ENCODE measurements around the gene SH2D7. TPM values are rescaled to one million over a fixed set of nuclear protein-coding genes. Genes with fewer than 3 reads are reported as not detected.

Gene SH2D7
- total and polyA plus RNA-seq, 2 donors (not counting 3 experiments of a cell fraction or from before 2014, with no cell fraction given) = not detected

GRCh38 chr15:78054518-78054917, 37.8 kb upstream of the SH2D7 start:
- Histone ChIP-seq H3K27ac (ENCODE audit: insufficient read depth, low read depth, low read length) (no peak overlapping the region), H3K4me1 (ENCODE audit: control insufficient read depth, extremely low read depth, insufficient read depth, low read length) (peaks cover 65% of the 10 kb centered on the region), H3K4me3 (replicated peaks in 1 of 3; ENCODE audit: insufficient read depth in 1 of 3, low read depth in 1 of 3, low read length in 3 of 3) (no peak overlapping the region), H3K9me3 (replicated peaks; ENCODE audit: control insufficient read depth, insufficient read depth, low read length) (no peaks in the 10 kb centered on the region), H3K36me3 (ENCODE audit: control insufficient read depth in 2 of 2, extremely low read depth in 1 of 2, insufficient read depth in 2 of 2, low read length in 2 of 2) (no peaks in the 10 kb centered on the region), H3K27me3 (ENCODE audit: control insufficient read depth in 2 of 2, insufficient read depth in 2 of 2, low read length in 2 of 2) (no peaks in the 10 kb centered on the region), H3K4me2 (ENCODE audit: insufficient read depth, low read length) (no peak overlapping the region), H4K20me1 (replicated peaks; ENCODE audit: control insufficient read depth, extremely low read depth, insufficient read depth, low read length) (no peaks in the 10 kb centered on the region), H3K9me1 (replicated peaks; ENCODE audit: control insufficient read depth, extremely low read depth, insufficient read depth, low read length) (no peaks in the 10 kb centered on the region), H3K79me2 (ENCODE audit: control insufficient read depth, insufficient read depth, low read length) (peaks cover 48% of the 10 kb centered on the region), H2AFZ (ENCODE audit: low read depth, low read length) (no peak overlapping the region), H3K9ac (replicated peaks; ENCODE audit: extremely low read depth, insufficient read depth, low read length) (no peak overlapping the region)
- TF ChIP-seq FOS (IDR thresholded peaks at IDR 0.05; ENCODE audit: borderline replicate concordance, insufficient read depth, low read length) (no peak), EZH2 (IDR thresholded peaks at IDR 0.05; ENCODE audit: borderline replicate concordance, low read depth, low read length, severe bottlenecking) (no peak), POLR2AphosphoS5 (IDR thresholded peaks at IDR 0.05; ENCODE audit: insufficient read depth, low read depth, low read length) (no peak), GATA2 (IDR thresholded peaks at IDR 0.05; ENCODE audit: insufficient read depth, insufficient read length, low read depth, low read length) (no peak), MYC (IDR thresholded peaks at IDR 0.05; ENCODE audit: low read depth, low read length) (no peak), JUN (IDR thresholded peaks at IDR 0.05; ENCODE audit: borderline replicate concordance, insufficient read depth, insufficient read length, low read depth) (no peak), POLR2A (IDR thresholded peaks at IDR 0.05; ENCODE audit: low read depth, low read length) (no peak)
- TF ChIP-seq, protein P1, sequence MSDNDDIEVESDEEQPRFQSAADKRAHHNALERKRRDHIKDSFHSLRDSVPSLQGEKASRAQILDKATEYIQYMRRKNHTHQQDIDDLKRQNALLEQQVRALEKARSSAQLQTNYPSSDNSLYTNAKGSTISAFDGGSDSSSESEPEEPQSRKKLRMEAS (IDR thresholded peaks at IDR 0.05; ENCODE audit: insufficient read depth, insufficient read length) = no peak
- TF ChIP-seq, protein P2, sequence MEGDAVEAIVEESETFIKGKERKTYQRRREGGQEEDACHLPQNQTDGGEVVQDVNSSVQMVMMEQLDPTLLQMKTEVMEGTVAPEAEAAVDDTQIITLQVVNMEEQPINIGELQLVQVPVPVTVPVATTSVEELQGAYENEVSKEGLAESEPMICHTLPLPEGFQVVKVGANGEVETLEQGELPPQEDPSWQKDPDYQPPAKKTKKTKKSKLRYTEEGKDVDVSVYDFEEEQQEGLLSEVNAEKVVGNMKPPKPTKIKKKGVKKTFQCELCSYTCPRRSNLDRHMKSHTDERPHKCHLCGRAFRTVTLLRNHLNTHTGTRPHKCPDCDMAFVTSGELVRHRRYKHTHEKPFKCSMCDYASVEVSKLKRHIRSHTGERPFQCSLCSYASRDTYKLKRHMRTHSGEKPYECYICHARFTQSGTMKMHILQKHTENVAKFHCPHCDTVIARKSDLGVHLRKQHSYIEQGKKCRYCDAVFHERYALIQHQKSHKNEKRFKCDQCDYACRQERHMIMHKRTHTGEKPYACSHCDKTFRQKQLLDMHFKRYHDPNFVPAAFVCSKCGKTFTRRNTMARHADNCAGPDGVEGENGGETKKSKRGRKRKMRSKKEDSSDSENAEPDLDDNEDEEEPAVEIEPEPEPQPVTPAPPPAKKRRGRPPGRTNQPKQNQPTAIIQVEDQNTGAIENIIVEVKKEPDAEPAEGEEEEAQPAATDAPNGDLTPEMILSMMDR (IDR thresholded peaks at IDR 0.05; ENCODE audit: extremely low read depth in 1 of 2, insufficient read depth in 1 of 2, low read depth in 1 of 2, low read length in 2 of 2) = no peak
- FAIRE-seq (no peak), DNase-seq (ENCODE audit: low read depth, low spot score) (no peak)
- dilution Hi-C loops (cut with MboI; ENCODE audit: extremely low pct_ligation_motif_present, low sequenced_read_pairs) = no loop called here
- BruUV-seq (replicated peaks) = no TSS peak
- ChIA-PET POLR2A (no interaction called here), CTCF (interaction anchor here (1.0 kb wide), 1 partner anchor 19 kb away, joined by 4 read pairs; no protein-coding TSS in a partner anchor)
- intact Hi-C loops (cut with micrococcal nuclease) = no loop called here
